Mesenchymal stem cell (in vitro differentiated cells and primary cell): Measurements from ENCODE around the gene MLN.

Experiments
- DNase-seq: peaks from one replicate; pipeline ENCODE4 v3.0.0-alpha.2; 2013
- H2AFZ ChIP-seq: one replicate; pipeline ENCODE4 v1.6.1; 2013; ENCODE audit warnings: low read depth, mild to moderate bottlenecking, control low read depth, inconsistent platforms, low read length, moderate library complexity
- H2AK5ac ChIP-seq: 2 replicates; pipeline ENCODE4 v1.6.1; 2013; ENCODE audit warnings: low read length, moderate library complexity, mild to moderate bottlenecking, inconsistent platforms; ENCODE audit not compliant: severe bottlenecking
- H2BK120ac ChIP-seq: one replicate; pipeline ENCODE4 v1.6.1; 2013; ENCODE audit warnings: low read depth, mild to moderate bottlenecking, inconsistent platforms, low read length, moderate library complexity
- H2BK12ac ChIP-seq, 2 experiments: one replicate each; pipeline ENCODE4 v1.6.1; 2013; ENCODE audit warnings: inconsistent platforms in 2 of 2, low read length in 2 of 2, mild to moderate bottlenecking in 2 of 2, moderate library complexity in 2 of 2, control low read depth in 1 of 2
- H2BK15ac ChIP-seq: one replicate; pipeline ENCODE4 v1.6.1; 2013; ENCODE audit warnings: mild to moderate bottlenecking, low read depth, inconsistent platforms; ENCODE audit not compliant: poor library complexity, severe bottlenecking
- H2BK5ac ChIP-seq: 2 replicates; pipeline ENCODE4 v1.6.1; 2013; ENCODE audit warnings: low read depth, mild to moderate bottlenecking, low read length, control low read depth, inconsistent platforms; ENCODE audit not compliant: poor library complexity, severe bottlenecking
- H3K14ac ChIP-seq, 2 experiments: one replicate each; pipeline ENCODE4 v1.6.1; 2013; ENCODE audit warnings: inconsistent platforms in 2 of 2, low read length in 2 of 2, control low read depth in 1 of 2, mild to moderate bottlenecking in 1 of 2, moderate library complexity in 1 of 2
- H3K18ac ChIP-seq, 2 experiments: one replicate each; pipeline ENCODE4 v1.6.1; 2013; ENCODE audit warnings: inconsistent platforms in 2 of 2, low read length in 2 of 2, control low read depth in 1 of 2, low read depth in 1 of 2, mild to moderate bottlenecking in 1 of 2
- H3K23ac ChIP-seq, 2 experiments: one replicate each; pipeline ENCODE4 v1.6.1; 2013; ENCODE audit warnings: inconsistent platforms in 2 of 2, low read length in 2 of 2, mild to moderate bottlenecking in 2 of 2, moderate library complexity in 2 of 2, control low read depth in 1 of 2
- H3K27ac ChIP-seq: 2 replicates; pipeline ENCODE4 v1.5.1; 2013; ENCODE audit warnings: mild to moderate bottlenecking, moderate library complexity, low read length, control low read depth, inconsistent platforms; ENCODE audit not compliant: poor library complexity, severe bottlenecking
- H3K27me3 ChIP-seq, 2 experiments: 2 replicates each; pipeline versions ENCODE4 v1.6.1 to v1.7.0; 2013; ENCODE audit warnings: low read length in 2 of 2, mild to moderate bottlenecking in 2 of 2, moderate library complexity in 2 of 2, control low read depth in 1 of 2, inconsistent platforms in 1 of 2; ENCODE audit not compliant: control insufficient read depth in 1 of 2, insufficient read depth in 1 of 2
- H3K36me3 ChIP-seq, 2 experiments: 2 replicates each; pipeline versions ENCODE4 v1.6.1 to v1.7.0; 2013; ENCODE audit warnings: low read length in 2 of 2, control low read depth in 1 of 2, inconsistent platforms in 1 of 2, low read depth in 1 of 2, mild to moderate bottlenecking in 1 of 2; ENCODE audit not compliant: insufficient read depth in 2 of 2, control insufficient read depth in 1 of 2
- H3K4ac ChIP-seq, 2 experiments: one replicate each; pipeline ENCODE4 v1.6.1; 2013; ENCODE audit warnings: inconsistent platforms in 2 of 2, low read length in 2 of 2, mild to moderate bottlenecking in 2 of 2, moderate library complexity in 2 of 2, control low read depth in 1 of 2, low read depth in 1 of 2
- H3K4me1 ChIP-seq: 2 replicates; pipeline ENCODE4 v1.6.1; 2013; ENCODE audit warnings: low read depth, low read length, control low read depth; ENCODE audit not compliant: control insufficient read depth, insufficient read depth
- H3K4me2 ChIP-seq: 2 replicates; pipeline ENCODE4 v1.6.1; 2013; ENCODE audit warnings: low read length, mild to moderate bottlenecking, inconsistent platforms; ENCODE audit not compliant: poor library complexity, severe bottlenecking
- H3K4me3 ChIP-seq, 2 experiments: 2 replicates each; pipeline versions ENCODE4 v1.5.1 to v1.7.0; 2013; ENCODE audit warnings: low read length in 2 of 2, mild to moderate bottlenecking in 2 of 2, control low read depth in 1 of 2, low read depth in 1 of 2; ENCODE audit not compliant: insufficient read depth in 1 of 2
- H3K79me1 ChIP-seq: replicated peaks from 2 replicates; pipeline ENCODE4 v1.6.1; 2013; ENCODE audit warnings: mild to moderate bottlenecking, control low read depth, low read length, inconsistent platforms; ENCODE audit not compliant: poor library complexity, severe bottlenecking
- H3K9ac ChIP-seq: 2 replicates; pipeline ENCODE4 v1.7.0; 2013; ENCODE audit warnings: mild to moderate bottlenecking, low read length, moderate library complexity
- H3K9me3 ChIP-seq: 2 replicates; pipeline ENCODE4 v1.7.0; 2013; ENCODE audit warnings: mild to moderate bottlenecking, low read length; ENCODE audit not compliant: control insufficient read depth
- H4K8ac ChIP-seq: one replicate; pipeline ENCODE4 v1.6.1; 2013; ENCODE audit warnings: inconsistent platforms, mild to moderate bottlenecking, low read length, moderate library complexity
- H4K91ac ChIP-seq: one replicate; pipeline ENCODE4 v1.6.1; 2013; ENCODE audit warnings: mild to moderate bottlenecking, low read length, inconsistent platforms
- WGBS: methylation state at CpG from one replicate; pipeline ENCODE4 v1.1.7; 2013; ENCODE audit warnings: mixed read lengths; 5-methylcytosine and 5-hydroxymethylcytosine counted together

Gene MLN

DNA sequence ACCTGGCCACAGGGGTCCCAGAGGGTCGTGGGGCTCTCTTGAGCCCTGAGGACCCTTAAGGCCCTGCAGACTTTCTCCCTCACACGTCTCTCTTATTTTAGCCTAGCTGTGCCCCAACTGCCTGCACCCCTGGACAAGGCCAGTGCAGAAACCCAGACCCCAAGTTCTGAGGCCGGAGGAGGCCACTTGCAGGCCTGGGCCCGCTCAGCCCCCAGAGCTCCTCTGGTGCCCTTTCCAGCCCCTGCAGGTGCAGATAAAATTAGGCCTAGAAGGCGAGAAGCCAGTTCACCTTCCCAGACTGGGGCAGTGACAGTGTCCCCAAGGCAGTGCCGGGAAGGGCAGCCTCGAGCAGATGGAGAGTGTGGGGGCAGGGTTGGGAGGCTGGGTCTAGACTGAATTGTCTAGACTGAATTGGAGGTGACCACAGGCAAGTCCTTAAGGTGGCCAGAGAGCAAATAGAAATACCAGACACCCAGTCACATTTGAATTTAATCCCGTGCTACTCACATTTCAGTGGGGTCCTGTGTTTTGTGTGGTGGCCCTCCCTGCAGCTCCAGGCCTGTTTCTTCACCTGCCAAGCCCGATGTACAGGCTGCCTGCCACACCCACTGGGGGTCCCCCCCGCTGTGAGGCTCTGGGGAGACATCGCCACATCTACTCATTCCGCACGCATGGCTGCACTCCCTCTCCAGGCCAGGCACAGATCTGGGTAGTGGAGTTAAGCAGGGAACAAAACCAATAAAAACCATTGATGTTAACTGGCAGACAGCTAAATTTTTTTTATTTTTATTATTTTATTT, 48.5 kb downstream of the MLN start:
- DNase-seq: no peak
- Histone ChIP-seq H2BK5ac (no peak overlapping the region), H3K4me3 (no peak overlapping the region), H3K4ac (no peak overlapping the region), H3K27ac (no peak overlapping the region), H4K8ac (peak overlapping the region; percentile 19), H2BK120ac (no peak overlapping the region), H3K9ac (no peak overlapping the region), H2BK15ac (peak overlapping the region; percentile 56), H3K4me1 (peaks cover 38% of the 10 kb centered on the region), H2BK12ac (peak overlapping the region; percentile 7 to 18), H3K36me3 (no peaks in the 10 kb centered on the region), H3K14ac (no peak overlapping the region), H3K79me1 (no peaks in the 10 kb centered on the region), H4K91ac (no peak overlapping the region), H2AFZ (no peak overlapping the region), H2AK5ac (peak overlapping the region; percentile 71), H3K18ac (no peak overlapping the region), H3K4me2 (no peak overlapping the region), H3K9me3 (no peaks in the 10 kb centered on the region), H3K23ac (no peak overlapping the region), H3K27me3 (peaks cover 0 to 45% of the 10 kb centered on the region in 2 experiments)
- 84% methylated on average over 12 of the region's 13 CpGs for WGBS

DNA sequence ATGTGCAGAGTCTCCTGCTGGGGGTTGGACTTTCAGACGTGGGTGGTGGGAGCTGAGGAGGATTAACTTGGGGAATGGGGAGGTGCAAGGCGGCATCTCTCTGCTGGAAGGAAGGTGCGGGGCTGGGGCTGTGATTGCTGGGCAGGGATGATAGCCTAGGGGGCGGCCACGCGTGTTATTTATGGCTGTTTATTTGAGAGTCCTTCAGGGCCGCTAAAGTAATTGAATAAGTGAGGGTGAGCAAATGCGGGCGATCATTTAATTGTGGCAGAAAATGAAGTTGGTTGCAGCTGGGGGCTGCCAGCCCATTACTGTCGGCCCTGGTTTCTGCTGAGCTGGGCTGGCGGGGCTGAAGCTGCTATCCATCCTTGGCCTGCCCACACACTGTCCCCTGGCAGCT, 49.6 kb downstream of the MLN start:
- WGBS: 84% methylated on average over 11 of the region's 11 CpGs
- Histone ChIP-seq H3K4ac (no peak overlapping the region), H2BK120ac (no peak overlapping the region), H3K4me1 (peaks cover 35% of the 10 kb centered on the region), H3K79me1 (no peaks in the 10 kb centered on the region), H2BK5ac (no peak overlapping the region), H2BK12ac (no peak overlapping the region), H4K91ac (no peak overlapping the region), H3K14ac (no peak overlapping the region), H3K36me3 (no peaks in the 10 kb centered on the region), H2AK5ac (peak overlapping the region; percentile 34), H3K4me2 (no peak overlapping the region), H2BK15ac (no peak overlapping the region), H3K27me3 (peaks cover 0 to 53% of the 10 kb centered on the region in 2 experiments), H3K18ac (no peak overlapping the region), H2AFZ (no peak overlapping the region), H3K23ac (no peak overlapping the region), H3K9me3 (no peaks in the 10 kb centered on the region), H3K4me3 (no peak overlapping the region), H3K9ac (no peak overlapping the region), H3K27ac (no peak overlapping the region), H4K8ac (peak overlapping the region; percentile 19)
- DNase-seq: no peak

DNA sequence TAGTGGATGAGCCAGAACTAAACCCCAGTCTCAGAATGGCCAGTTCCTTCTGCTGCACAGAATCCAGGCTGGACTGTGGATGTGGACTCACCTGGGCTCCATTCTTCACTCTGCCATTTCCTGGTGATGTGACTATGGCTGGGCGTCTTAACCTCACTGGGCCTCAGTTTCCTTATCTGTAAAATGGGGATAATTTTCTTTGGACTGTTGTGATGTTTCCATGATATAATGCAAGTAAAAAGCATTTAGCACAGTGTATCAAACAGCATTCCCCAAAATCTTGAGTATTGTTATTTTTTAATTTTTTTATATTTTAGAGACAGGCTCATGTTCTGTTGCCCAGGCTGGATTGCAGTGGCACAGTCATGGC, 51.2 kb downstream of the MLN start:
- no peak overlapping the region for H4K91ac ChIP-seq
- H3K18ac ChIP-seq: no peak overlapping the region
- H3K14ac ChIP-seq: no peak overlapping the region
- peaks cover 42% of the 10 kb centered on the region for H3K4me1 ChIP-seq
- no peaks in the 10 kb centered on the region for H3K9me3 ChIP-seq
- no peak overlapping the region for H3K27ac ChIP-seq
- peaks cover 0 to 64% of the 10 kb centered on the region in 2 experiments for H3K27me3 ChIP-seq
- no peak overlapping the region for H3K9ac ChIP-seq
- no peak overlapping the region for H3K23ac ChIP-seq
- H2BK12ac ChIP-seq: peak overlapping the region in 1 of 2 experiments; percentile 95
- H2BK15ac ChIP-seq: no peak overlapping the region
- H3K4ac ChIP-seq: no peak overlapping the region
- no peak overlapping the region for H3K4me2 ChIP-seq
- no peak overlapping the region for H2BK5ac ChIP-seq
- H2BK120ac ChIP-seq: peak overlapping the region; percentile 64
- no peak overlapping the region for H2AK5ac ChIP-seq
- H4K8ac ChIP-seq: no peak overlapping the region
- no peak overlapping the region for H3K4me3 ChIP-seq
- no peaks in the 10 kb centered on the region for H3K79me1 ChIP-seq
- no peak for DNase-seq
- H2AFZ ChIP-seq: no peak overlapping the region
- H3K36me3 ChIP-seq: no peaks in the 10 kb centered on the region
- WGBS: 86% methylated on average over 1 of the region's 1 CpG

DNA sequence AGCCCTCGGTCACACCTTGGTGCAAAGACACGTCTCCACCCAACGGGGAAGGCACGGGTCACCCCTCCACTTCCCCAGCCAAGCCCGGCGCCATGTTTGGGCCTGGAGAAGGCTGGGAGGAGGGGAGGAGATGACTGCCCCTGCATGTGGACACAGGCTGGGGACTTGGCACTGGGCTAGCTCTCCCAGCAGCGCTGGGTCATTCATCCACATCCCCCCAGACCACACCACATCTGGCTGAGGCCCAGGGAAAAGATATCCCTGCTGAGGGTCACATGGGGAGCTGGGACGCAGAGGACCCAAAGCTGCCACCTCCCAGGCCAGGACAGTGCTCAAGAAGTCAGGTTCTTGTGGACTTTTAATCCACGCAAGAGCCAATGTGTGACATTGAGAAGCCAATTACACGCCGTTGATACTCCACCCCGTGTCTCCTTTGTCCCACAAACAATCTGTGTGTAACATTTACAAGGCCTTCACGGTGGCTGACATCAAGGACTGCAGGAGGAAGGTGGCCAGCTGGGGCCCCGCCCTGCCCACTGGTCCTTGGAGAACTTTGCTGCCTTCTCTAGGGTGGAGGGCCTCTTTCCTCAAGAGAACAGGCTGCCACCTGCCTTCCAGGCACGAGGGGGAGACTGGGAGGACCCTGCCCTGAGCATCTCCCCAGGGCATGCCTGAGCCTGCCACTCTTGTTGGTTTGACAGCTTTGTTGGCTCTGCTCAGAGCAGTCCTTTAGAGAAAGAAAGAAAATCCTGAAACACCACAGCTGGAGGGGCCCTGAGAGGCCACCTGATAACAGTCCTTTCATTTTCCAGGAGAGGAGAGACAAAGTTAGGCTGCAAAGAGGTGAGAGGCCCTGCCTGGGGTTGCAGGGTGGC, 51.8 kb downstream of the MLN start:
- no peaks in the 10 kb centered on the region for H3K36me3 ChIP-seq
- no peak overlapping the region for H3K4me3 ChIP-seq
- WGBS: 91% methylated on average over 15 of the region's 15 CpGs
- H3K14ac ChIP-seq: peak overlapping the region in 1 of 2 experiments; percentile 57
- DNase-seq: no peak
- H3K79me1 ChIP-seq: no peaks in the 10 kb centered on the region
- H2AFZ ChIP-seq: no peak overlapping the region
- H3K9ac ChIP-seq: no peak overlapping the region
- no peak overlapping the region for H3K4me2 ChIP-seq
- H2AK5ac ChIP-seq: peak overlapping the region; percentile 47
- H4K91ac ChIP-seq: peak overlapping the region; percentile 91
- peak overlapping the region; percentile 46 to 71 for H3K18ac ChIP-seq
- peak overlapping the region; percentile 77 for H4K8ac ChIP-seq
- peak overlapping the region; percentile 24 to 66 for H3K4ac ChIP-seq
- H2BK15ac ChIP-seq: peak overlapping the region; percentile 95
- peaks cover 47% of the 10 kb centered on the region for H3K4me1 ChIP-seq
- H2BK12ac ChIP-seq: peak overlapping the region; percentile 95 to 96
- H2BK120ac ChIP-seq: peak overlapping the region; percentile 64
- peaks cover 0 to 65% of the 10 kb centered on the region in 2 experiments for H3K27me3 ChIP-seq
- H3K27ac ChIP-seq: no peak overlapping the region
- peak overlapping the region in 1 of 2 experiments; percentile 30 for H3K23ac ChIP-seq
- no peak overlapping the region for H2BK5ac ChIP-seq
- no peaks in the 10 kb centered on the region for H3K9me3 ChIP-seq
